NOMO-1 (cell line): ENCODE measurements around the gene ECT2L.

ENCODE experiments used
- DNase-seq, 2 experiments: peaks; one replicate each; lab custom pipeline; 2025; ENCODE audit not compliant: unreplicated experiment in 2 of 2; lab: John Stamatoyannopoulos, UW

The ECT2L gene

GRCh38 chr6:138795809-138796603 is at the start of gene ECT2L:
Gene ECT2L (plus strand): TSS chr6:138796087. CDS start chr6:138813275, 17,188 bp downstream.
- DNase-seq = no peak

DNA sequence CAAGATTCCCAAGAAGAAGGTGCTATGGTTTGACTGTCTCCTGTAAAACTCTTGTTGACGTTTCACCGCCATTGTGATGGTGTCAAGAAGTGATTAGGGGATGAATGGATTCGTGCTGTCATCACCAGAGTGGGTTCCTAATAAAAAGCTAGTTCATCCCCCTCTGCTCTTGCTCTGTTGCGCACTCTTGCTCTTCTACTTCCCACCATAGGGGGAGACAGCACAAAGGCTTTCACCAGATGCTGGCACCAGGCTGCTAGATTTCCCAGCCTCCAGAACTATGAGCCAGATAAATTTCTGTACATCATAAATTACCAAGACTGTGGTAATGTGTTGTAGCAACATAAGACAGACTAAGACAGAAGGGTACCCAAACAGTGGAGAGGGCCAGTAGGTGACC is 43.9 kb upstream of the ECT2L start:
- DNase-seq = no peak

- no peak for DNase-seq
These were observed 38.8 kb upstream of the ECT2L start for GRCh38 chr6:138757136-138757535.

- peak in 1 of 2 experiments; percentile 52 for DNase-seq
These were observed 29.8 kb upstream of the ECT2L start for GRCh38 chr6:138765896-138766655.

GRCh38 chr6:138769102-138769676 is 26.7 kb upstream of the ECT2L start:
- DNase-seq = peak in 1 of 2 experiments; percentile 50

DNA sequence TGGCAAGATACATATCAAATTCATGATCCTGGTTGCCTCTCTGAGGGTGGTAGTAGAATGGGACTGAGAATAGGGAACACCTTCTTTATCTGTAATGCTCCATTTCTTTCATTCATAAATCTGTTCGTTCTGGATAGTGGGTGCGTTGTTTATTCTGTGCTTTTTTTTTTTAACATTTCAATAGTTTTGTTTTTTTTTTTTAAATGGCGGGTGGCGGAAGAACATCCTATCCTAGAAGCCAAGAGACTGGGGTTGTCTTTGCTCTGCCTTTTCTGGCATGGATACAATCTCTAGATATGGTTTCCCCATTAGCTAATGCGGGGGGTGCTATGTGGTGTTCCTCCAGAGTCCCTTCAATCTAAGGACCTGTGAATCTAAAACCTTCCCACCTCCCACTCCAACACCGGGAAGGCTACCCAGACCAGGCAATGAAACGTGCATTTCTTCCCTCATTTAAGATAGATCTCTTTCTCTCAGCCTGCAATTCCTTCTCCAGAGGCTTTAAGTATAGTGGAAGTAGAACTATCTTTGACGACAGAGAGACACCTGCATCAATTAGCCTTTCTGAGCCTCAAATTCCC is 23.2 kb upstream of the ECT2L start:
- no peak for DNase-seq

GRCh38 chr6:138773177-138774091 is 22.5 kb upstream of the ECT2L start, which contains the start of gene CCDC28A:
Gene CCDC28A (plus strand): TSS chr6:138773769. CDS start chr6:138776121, 2,352 bp downstream.
- peak; percentile 95 to 96 for DNase-seq

GRCh38 chr6:138774370-138774769 is 21.5 kb upstream of the ECT2L start:
- DNase-seq = no peak

- no peak for DNase-seq
These were observed 19.2 kb upstream of the ECT2L start for GRCh38 chr6:138776659-138777058.

DNA sequence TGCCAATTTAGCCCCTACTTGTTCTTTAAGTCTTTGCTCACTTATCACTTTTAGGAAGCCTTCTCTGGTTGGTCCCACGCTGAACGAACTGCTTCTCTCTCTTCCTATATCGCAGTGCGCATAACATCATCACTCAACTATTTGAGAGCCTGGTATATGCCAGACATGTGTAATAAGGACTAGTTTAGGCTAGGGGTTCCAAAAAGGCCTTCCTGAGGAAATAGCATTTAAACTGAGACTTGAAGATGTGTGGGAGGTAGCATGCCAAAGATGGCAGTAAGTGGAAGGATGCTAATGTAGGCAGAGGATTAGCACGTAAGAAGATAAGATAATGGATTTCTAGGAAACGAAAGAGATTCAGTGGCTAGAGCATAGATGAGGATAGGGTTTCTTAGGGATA is 17.6 kb upstream of the ECT2L start:
- no peak for DNase-seq

DNA sequence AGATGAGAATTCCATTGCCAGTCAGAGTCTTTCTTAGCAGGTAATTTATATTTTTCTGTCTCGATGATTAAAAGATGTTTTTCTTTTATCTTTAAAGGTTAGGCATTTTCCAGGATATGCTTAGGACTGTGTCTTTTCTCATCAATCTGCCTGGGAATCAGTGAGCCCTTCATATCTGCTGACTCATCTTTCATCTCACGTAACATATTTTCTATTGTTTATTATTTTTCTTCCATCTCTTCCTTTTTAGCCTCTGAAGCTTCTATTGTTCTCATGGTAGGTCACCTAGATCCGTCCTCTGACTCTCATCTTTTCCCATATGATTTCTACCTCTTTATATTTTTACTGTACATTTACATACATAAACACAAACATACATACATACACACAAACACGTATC is 13.6 kb upstream of the ECT2L start:
- no peak for DNase-seq

DNA sequence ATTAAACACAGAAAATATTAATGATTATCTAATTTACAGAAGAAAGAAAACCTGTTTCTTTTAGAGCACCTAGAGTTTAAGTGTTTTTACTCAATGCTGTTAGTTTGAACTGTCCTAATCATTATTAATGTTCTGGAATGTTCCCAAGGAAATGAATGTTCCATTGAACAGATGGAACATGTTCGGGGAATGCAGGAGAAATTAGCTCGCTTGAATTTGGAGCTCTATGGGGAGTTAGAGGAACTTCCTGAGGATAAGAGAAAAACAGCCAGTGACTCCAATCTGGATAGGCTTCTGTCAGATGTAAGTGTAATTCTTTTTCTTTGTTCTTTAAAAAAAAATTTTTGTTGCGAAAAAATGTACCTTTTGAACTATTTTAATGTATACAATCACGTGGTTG is 10.8 kb upstream of the ECT2L start:
- DNase-seq = no peak

GRCh38 chr6:138785980-138786379 is 9.9 kb upstream of the ECT2L start:
- DNase-seq = no peak

DNA sequence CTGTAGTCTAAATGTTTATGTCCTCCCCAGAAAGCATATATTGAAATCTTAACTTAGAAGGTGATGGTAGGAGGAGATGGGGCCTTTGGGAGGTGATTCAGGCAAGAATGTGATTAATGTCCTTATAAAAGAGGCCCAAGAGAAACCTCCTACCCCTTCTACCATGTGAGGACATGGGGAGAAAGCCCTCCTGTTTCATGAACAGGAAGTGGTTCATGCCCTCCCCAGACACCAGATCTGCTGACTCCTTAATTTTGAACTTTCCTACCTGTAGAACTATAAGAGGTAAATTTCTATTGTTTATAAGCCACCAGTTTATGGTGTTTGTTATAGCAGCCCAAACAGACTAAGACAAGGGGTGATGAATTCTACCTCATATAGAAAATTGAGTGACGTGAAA is 8.7 kb upstream of the ECT2L start:
- no peak for DNase-seq

DNA sequence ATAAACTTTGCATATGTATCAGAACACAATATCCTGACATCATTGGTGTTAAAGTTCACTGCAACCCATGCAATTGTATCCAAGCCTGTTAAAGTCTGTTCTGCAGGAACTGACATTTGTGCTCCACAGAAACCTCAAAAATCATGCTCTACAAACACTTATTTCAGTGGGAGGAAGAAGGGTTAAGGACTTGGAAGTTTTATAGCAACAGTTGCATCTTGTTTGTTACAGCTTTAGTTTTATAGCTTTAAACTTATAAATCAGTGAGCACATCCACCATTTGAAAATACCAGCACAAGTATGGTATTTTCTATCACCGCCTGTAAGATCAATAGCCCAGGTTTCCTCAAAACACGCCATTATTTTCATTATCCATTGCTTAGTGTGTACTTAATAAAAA is 884 bp downstream of the ECT2L start:
- DNase-seq = no peak

DNA sequence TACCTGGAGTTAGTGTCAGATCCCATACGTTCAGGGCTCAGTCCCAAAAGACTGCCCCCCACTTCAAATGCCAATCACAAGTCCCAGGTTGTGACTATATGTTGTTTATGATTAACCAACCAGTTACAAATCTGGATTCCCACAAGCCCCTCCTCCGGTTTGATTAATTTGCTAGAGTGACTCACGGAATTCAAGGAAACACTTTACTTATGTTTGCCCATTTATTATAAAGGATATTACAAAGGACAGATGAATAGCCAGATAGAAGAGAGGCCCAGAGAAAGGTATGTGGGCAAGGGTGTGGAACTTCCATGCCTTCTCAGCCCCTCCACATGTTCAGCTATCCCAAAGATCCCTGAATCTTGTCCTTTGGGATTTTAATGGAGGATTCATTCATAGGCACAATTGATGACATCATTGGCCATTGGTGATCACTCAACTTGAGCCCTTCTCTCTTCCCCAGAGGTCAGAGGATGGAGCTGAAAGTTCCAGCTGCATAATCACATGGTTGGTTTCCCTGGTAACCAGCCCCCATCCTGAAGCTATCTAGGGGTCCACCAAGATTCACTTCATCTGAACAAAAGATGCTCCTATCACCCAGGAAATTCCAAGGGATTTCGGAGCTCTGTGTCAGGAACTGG is 2.0 kb downstream of the ECT2L start:
- no peak for DNase-seq

- DNase-seq = no peak
These were observed 4.7 kb downstream of the ECT2L start for GRCh38 chr6:138800377-138801150.

- DNase-seq = no peak
These were observed 7.4 kb downstream of the ECT2L start for GRCh38 chr6:138803331-138803730.

DNA sequence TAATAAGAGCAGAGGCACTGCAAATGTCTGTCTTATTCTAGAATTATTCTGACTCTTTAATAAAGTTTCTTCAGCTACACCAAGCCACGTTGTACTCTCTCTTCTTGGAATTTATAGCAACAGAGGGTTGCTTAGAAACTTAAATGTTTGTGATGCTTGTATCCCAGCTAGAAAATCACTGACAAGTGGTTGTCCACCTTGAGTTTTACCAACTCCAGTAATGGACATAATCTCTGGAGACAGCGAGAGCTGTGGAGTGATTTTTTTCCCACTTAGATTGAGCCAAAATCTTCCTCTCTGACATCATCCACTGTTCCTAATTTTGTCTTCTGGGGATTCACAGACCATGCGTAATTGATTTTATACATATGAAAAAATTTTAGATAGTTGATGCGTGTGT is 8.0 kb downstream of the ECT2L start:
- DNase-seq = no peak
